ENCODE data around the gene PARD3. TPM values are rescaled to one million over a fixed set of nuclear protein-coding genes. Genes with fewer than 3 reads are reported as not detected.

The PARD3 gene
- total RNA-seq, 4 donors from 2014 or later = 27.3 to 65.3 (median 55.6) TPM

DNA sequence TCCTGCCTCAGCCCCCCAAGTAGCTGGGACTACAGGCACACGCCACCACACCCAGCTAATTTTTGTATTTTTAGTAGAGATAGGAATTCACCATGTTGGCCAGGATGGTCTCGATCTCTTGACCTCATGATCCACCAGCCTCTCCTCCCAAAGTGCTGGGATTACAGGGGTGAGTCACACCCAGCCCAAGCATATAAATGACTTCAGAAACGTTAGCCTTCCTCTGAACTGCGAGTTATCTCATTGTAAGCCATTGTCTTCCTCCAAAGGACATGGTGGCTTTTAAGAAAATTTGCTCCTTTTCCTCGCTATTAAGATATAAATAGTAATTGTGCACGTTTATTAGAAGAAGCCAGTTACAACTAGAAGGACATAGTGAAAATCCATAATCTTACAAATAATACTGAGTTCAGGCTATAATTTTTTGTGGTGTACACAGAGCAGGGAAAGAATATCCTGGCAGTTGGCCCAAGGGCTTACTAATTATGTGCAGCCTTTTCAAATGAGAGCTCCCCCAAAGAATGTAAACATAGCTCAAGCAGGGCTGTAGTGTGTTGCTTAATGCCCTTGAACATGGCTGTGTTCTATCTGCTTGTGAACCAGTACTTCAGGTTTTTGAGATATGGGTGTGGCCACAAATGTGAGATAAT, 495.8 kb downstream of the PARD3 start:
- Histone ChIP-seq H3K27ac (peak overlapping the region; percentile 13 to 72 (median 44)), H3K27me3 (no peaks in the 10 kb centered on the region), H3K36me3 (no peaks in the 10 kb centered on the region), H3K4me1 (peaks cover 5 to 22% (median 18%) of the 10 kb centered on the region in 4 donors), H3K4me3 (no peak overlapping the region), H3K9me3 (no peaks in the 10 kb centered on the region)
- WGBS, 2 donors (ENCODE audit: low coverage in 1 of 2) = 36 to 56% methylated on average over 5 to 6 of the region's 6 CpGs
- peak; percentile 49 for DNase-seq
- in situ Hi-C loops (cut with MboI; ENCODE audit: low pct_ligation_motif_present in 1 of 4, low pct_unique_long_range_greater_than_20kb in 1 of 4, low sequenced_read_pairs in 3 of 4) (no loop called here), intact Hi-C loops (cut with DNase I; ENCODE audit: low total_unique reads) (no loop called here)
- peak; percentile 19 to 65 (median 65) for TF ChIP-seq POLR2AphosphoS5 (IDR thresholded peaks at IDR 0.05)
- TF ChIP-seq POLR2A (IDR thresholded peaks at IDR 0.05) = no peak

GRCh38 chr10:34316154-34316553, 498.9 kb downstream of the PARD3 start:
- in situ Hi-C loops (cut with MboI; ENCODE audit: low pct_ligation_motif_present in 1 of 4, low pct_unique_long_range_greater_than_20kb in 1 of 4, low sequenced_read_pairs in 3 of 4) (no loop called here), intact Hi-C loops (cut with DNase I; ENCODE audit: low total_unique reads) (no loop called here)
- Histone ChIP-seq H3K4me1 (peaks cover 5 to 16% (median 16%) of the 10 kb centered on the region in 4 donors), H3K4me3 (no peak overlapping the region), H3K27me3 (no peaks in the 10 kb centered on the region), H3K36me3 (no peaks in the 10 kb centered on the region), H3K27ac (no peak overlapping the region), H3K9me3 (no peaks in the 10 kb centered on the region)
- DNase-seq = no peak
- TF ChIP-seq POLR2AphosphoS5 (IDR thresholded peaks at IDR 0.05) = no peak
- TF ChIP-seq POLR2A (IDR thresholded peaks at IDR 0.05) = no peak
- no peak for TF ChIP-seq CTCF (IDR thresholded peaks at IDR 0.05)
- no peak for TF ChIP-seq EP300 (IDR thresholded peaks at IDR 0.05; ENCODE audit: low read depth)
- WGBS, 2 donors (ENCODE audit: low coverage in 1 of 2) = 89 to 100% methylated on average over 2 of the region's 2 CpGs

- no peak for TF ChIP-seq CTCF (IDR thresholded peaks at IDR 0.05)
- TF ChIP-seq EP300 (IDR thresholded peaks at IDR 0.05; ENCODE audit: low read depth) = no peak
- no peak for TF ChIP-seq POLR2A (IDR thresholded peaks at IDR 0.05)
- TF ChIP-seq POLR2AphosphoS5 (IDR thresholded peaks at IDR 0.05) = no peak
- intact Hi-C loops (cut with DNase I; ENCODE audit: low total_unique reads) = no loop called here
- no peaks in the 10 kb centered on the region for H3K27me3 ChIP-seq
- no peak for DNase-seq
- 91 to 94% methylated on average over 5 of the region's 5 CpGs for WGBS, 2 donors (ENCODE audit: low coverage in 1 of 2)
- H3K9me3 ChIP-seq = no peaks in the 10 kb centered on the region
- no peaks in the 10 kb centered on the region for H3K36me3 ChIP-seq
- no peak overlapping the region for H3K4me3 ChIP-seq
- peaks cover 2 to 5% (median 4%) of the 10 kb centered on the region in 4 donors for H3K4me1 ChIP-seq
- no peak overlapping the region for H3K27ac ChIP-seq
- in situ Hi-C loops (cut with MboI; ENCODE audit: low pct_ligation_motif_present in 1 of 4, low pct_unique_long_range_greater_than_20kb in 1 of 4, low sequenced_read_pairs in 3 of 4) = no loop called here
These were observed 500.6 kb downstream of the PARD3 start for GRCh38 chr10:34314457-34314856.

GRCh38 chr10:34313888-34314287, 501.2 kb downstream of the PARD3 start:
- Histone ChIP-seq H3K27me3 (no peaks in the 10 kb centered on the region), H3K36me3 (no peaks in the 10 kb centered on the region), H3K9me3 (no peaks in the 10 kb centered on the region), H3K27ac (no peak overlapping the region), H3K4me3 (no peak overlapping the region), H3K4me1 (no peaks in the 10 kb centered on the region)
- no peak for DNase-seq
- WGBS, 2 donors (ENCODE audit: low coverage in 1 of 2) = 59 to 75% methylated on average over 3 of the region's 3 CpGs
- in situ Hi-C loops (cut with MboI; ENCODE audit: low pct_ligation_motif_present in 1 of 4, low pct_unique_long_range_greater_than_20kb in 1 of 4, low sequenced_read_pairs in 3 of 4) (no loop called here), intact Hi-C loops (cut with DNase I; ENCODE audit: low total_unique reads) (no loop called here)
- TF ChIP-seq EP300 (IDR thresholded peaks at IDR 0.05; ENCODE audit: low read depth) (no peak), CTCF (IDR thresholded peaks at IDR 0.05) (no peak), POLR2AphosphoS5 (IDR thresholded peaks at IDR 0.05) (no peak), POLR2A (IDR thresholded peaks at IDR 0.05) (no peak)

- TF ChIP-seq EP300 (IDR thresholded peaks at IDR 0.05; ENCODE audit: low read depth) (no peak), POLR2AphosphoS5 (IDR thresholded peaks at IDR 0.05) (no peak), CTCF (IDR thresholded peaks at IDR 0.05) (no peak), POLR2A (IDR thresholded peaks at IDR 0.05) (no peak)
- intact Hi-C loops (cut with DNase I; ENCODE audit: low total_unique reads) = no loop called here
- in situ Hi-C loops (cut with MboI; ENCODE audit: low pct_ligation_motif_present in 1 of 4, low pct_unique_long_range_greater_than_20kb in 1 of 4, low sequenced_read_pairs in 3 of 4) = no loop called here
- H3K4me1 ChIP-seq = no peaks in the 10 kb centered on the region
- H3K9me3 ChIP-seq = no peaks in the 10 kb centered on the region
- DNase-seq = no peak
- H3K4me3 ChIP-seq = no peak overlapping the region
- no peaks in the 10 kb centered on the region for H3K36me3 ChIP-seq
- no peaks in the 10 kb centered on the region for H3K27me3 ChIP-seq
- 83 to 92% methylated on average over 1 of the region's 1 CpG for WGBS, 2 donors (ENCODE audit: low coverage in 1 of 2)
- no peak overlapping the region for H3K27ac ChIP-seq
These were observed 501.7 kb downstream of the PARD3 start for GRCh38 chr10:34313353-34313752.
